SHP77 (cell line): ENCODE data around the gene PTP4A1.
"Not testable (repeated sequence)": the region's sequence is repeated elsewhere in the genome, so short reads cannot be mapped to it uniquely, and the experiment has no call there.

ENCODE experiments used
- DNase-seq, 2 experiments: peaks; one replicate each; lab custom pipeline; 2025; lab: John Stamatoyannopoulos, UW

The PTP4A1 gene

DNA sequence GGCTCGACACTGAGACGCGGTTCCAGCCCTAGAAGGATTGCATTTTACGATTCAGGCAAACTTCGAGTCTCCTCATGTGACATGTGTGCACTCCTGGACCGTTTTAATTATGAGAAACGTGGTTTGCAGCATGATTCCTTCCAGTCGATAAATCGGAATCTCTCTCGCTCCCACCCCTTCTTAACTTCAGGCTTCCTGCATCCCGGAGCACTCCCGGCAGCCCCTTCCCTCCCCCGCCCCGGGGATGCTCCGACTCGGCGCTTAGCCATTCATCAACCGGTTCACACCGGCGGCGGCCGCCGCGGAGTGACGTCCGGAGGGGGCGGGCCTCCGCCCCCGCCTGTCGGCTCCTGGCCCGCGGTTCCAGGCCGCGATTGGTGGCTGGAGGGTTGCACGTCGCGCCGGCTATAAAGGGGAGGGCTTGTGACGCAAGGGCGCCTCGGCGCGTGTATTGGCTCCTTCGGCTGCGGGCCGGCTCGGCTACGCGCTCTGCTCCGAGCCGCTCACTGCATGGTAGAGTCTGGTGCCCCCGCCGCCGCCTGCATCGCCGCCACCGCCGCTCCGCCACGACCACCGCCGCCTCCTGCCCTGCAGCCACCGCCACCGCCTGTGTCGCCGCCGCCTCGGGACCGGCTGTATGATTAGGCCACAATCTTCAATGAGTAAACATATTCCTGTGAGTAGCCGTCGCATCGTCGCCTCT lies at the start of gene PTP4A1, which contains the start of gene LOC128125822:
Gene PTP4A1, plus strand, starts transcription at position 437 of the 703 bp plus-strand sequence. CDS start 4,401 bp downstream, outside the sequence.
Gene LOC128125822, plus strand, starts transcription at position 437 of the 703 bp plus-strand sequence.
- peak; percentile 87 to 96 for DNase-seq

DNA sequence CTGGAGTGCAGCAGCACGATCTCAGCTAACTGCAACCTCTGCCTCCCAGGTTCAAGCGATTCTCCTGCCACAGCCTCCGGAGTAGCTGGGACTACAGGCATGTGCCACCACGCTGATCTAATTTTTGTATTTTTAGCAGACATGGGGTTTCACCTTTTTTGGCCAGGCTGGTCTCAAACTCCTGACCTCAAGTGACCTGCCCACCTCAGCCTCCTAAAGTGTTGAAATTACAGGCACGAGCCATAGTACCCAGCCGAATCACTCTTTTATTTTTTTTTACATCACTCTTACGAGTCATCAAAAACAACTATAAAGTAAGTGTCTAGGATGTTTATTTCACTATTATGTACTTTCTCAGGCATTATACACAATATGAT lies 49.4 kb upstream of the PTP4A1 start:
- not testable (repeated sequence) for DNase-seq

DNA sequence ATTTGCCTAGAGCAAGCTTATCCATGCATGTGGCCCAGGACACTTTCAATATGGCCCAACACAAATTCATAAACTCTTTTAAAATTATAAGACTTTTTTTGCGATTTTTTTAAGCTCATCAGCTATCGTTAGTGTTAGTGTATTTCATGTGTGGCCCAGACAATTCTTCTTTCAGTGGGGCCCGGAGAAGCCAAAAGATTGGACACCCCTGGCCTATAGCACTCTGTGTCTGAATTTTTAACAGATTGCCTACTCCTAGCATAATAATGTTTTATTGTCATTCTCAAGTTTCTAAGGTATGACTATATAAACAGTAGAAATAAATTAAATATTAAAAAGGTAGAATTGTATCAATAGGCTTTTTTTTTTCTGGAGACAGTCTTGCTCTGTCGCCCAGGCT lies 48.6 kb upstream of the PTP4A1 start:
- no peak for DNase-seq

DNA sequence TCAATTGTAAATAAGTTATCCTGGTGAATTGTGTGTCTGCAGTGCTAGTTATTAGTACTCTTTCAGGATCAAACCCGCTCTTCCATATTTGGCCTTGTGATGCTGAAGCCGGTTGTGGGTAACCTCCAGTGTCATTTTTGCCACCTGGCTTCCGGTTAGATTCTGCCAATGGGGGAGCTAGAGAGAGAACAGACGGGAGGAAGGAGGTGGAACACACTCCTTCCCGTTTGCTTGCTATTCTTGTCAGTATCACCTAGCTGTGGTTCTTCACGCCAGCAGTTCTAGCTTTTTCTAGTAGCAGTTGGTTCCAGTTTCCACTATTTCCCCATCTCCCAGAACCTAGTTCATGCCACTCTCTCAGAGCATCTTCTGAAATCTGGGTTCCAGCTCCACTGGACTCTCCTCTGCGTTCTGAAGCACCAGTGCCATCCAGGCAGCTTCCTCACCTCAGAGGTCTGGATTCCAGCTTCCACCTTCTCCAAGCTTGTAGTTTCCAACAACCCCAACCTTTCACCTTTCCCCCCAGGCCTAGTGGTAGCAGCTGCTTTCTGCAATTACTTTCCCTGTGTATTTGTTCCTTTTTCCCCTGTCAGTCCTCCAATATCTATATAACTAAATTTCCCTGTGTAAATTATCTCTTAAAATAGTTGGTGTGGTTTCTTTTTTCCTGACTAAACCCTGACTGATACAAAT lies 46.9 kb upstream of the PTP4A1 start:
- no peak for DNase-seq

DNA sequence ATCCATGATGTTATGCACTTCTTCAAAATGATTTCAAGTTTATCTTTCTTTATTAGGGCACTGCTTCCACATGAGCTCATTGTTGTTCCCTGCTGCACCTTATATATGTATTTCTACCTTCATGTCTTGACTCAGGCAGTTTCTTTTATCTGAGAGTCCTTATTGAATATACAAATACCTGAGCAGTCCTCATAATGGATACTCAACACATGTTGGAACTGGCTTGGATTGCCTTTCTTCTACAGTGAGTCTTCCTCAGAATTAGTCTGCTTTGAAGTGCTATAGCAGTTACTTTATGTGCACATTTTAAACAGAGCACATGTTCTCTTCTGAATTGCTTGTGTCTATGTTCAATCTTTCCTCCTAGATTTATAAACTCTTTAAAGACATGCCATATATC lies 45.3 kb upstream of the PTP4A1 start:
- no peak for DNase-seq

DNA sequence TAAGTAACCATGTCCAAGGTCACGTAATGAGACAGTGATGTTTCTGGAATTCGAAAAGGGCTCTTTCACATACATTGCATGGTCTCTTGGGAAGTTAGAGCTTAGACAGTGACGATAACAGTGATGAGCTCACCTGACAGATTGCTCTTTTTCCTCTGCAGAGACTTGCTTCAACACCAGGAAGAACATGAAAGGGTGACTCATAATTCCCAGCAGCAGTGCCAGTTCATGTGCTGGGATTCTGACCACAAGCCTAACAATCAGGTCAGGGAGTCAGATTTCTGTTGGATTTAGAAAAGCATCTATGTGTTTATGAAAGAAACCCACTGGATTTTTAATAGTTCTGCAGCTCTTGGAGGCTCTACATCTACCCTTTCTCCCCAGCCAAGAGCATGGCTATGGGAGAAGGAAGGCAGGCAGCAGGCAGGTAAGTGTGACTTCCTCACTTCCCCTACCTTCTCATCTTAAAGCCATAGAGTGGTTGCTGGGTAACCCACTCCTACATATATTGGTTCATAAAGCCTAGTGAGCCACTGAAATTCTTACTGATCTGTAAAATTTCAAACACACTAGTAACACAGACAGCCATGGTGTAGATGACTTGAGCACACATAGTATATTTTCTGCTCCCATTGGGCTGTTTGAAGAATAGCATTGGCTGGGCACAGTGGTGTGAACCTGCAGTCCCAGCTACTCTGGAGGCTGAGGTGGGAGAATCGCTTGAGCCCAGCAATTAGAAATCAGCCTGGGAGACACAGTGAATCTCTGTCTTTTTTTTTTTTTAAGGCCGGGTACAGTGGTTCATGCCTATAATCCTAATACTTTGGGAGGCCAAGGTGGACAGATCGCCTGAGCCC lies 44.4 kb upstream of the PTP4A1 start:
- DNase-seq = peak in 1 of 2 experiments; percentile 10

DNA sequence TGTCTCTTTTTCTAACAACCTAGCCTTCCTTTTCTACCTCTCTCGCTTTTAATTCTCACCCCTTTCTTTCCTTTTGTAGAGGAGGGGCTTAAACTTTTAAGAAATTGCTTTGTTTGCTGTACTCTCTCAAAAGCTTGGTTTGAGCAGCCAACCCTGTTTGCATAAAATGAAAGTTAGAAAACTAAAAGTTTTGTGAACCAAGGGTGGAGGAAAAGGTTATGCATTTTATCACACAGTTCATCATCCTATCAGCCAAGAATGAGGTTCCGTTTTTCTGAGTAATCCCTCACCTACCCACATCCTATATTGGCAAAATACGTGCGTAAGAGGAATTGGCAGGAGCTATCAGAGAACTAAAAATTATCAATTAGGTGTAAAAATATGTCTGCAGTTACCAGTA lies 42.8 kb upstream of the PTP4A1 start:
- DNase-seq = no peak

DNA sequence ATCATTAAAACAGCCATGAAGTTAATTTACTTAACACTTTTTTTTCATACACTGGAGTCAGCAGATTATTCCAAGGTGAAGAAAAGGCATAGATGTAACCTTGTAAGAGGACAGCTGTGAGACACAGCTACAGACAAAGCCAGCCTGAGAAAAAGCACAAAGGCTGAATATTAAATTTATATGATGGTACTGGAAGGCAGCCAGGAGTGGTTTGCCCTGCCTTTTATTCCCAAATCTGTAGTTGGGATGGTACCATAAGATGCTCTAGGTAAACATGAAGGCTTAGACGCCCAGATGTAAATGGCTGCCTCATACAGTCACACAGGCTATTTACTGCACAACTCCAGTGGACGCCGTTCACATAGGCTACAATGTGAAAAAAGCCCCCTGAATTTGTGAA lies 42.1 kb upstream of the PTP4A1 start:
- DNase-seq = no peak

DNA sequence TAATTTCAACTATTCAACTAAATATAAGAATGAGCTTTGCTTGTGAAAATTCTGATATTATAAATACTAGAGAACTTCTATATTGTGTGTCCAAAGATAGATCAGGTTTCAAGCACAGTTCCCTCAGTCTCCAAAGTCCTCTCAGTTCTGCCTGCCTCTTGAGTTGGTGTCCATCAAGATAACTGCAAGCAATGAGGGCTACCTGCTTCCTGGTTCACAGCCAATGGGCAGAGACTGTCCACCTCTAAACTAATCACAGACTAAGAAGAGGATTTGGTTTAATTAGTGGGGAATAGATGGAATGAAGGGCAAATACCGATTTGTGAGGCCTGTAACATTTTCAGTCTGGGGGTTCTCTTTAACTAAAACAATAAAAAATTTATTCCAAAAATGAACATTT lies 41.3 kb upstream of the PTP4A1 start:
- no peak for DNase-seq

DNA sequence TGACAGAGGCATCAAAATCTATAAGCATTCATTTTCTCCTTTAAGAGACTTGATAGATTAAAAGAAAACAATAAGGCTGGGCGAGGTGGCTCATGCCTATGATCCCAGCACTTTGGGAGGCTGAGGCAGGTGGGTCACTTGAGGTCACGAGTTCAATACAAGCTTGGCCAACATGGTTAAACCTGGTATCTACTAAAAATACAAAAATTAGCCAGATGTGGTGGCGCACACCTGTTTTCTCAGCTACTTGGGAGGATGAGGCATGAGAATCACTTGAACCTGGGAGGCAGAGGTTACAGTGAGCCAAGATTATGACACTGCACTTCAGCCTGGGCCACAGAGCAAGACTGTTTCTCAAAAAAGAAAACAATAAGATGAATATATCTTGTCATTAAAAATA lies 39.3 kb upstream of the PTP4A1 start:
- no peak for DNase-seq

DNA sequence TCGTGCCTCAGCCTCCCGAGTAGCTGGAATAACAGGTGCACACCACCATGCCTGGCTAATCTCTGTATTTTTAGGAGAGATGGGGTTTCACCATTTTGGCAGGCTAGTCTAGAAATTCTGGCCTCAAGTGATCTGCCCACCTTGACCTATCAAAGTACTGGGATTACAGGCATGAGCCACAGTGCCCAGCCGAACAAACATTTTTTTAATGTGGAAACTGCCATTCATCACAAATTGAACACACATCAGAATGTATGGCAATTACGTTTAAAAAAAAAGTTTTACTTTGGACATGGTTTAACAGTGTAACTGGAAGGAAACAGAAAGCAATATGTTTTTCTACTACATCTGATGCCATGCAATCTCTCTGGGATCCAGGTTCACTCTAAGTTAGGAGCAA lies 38.3 kb upstream of the PTP4A1 start:
- DNase-seq = no peak

DNA sequence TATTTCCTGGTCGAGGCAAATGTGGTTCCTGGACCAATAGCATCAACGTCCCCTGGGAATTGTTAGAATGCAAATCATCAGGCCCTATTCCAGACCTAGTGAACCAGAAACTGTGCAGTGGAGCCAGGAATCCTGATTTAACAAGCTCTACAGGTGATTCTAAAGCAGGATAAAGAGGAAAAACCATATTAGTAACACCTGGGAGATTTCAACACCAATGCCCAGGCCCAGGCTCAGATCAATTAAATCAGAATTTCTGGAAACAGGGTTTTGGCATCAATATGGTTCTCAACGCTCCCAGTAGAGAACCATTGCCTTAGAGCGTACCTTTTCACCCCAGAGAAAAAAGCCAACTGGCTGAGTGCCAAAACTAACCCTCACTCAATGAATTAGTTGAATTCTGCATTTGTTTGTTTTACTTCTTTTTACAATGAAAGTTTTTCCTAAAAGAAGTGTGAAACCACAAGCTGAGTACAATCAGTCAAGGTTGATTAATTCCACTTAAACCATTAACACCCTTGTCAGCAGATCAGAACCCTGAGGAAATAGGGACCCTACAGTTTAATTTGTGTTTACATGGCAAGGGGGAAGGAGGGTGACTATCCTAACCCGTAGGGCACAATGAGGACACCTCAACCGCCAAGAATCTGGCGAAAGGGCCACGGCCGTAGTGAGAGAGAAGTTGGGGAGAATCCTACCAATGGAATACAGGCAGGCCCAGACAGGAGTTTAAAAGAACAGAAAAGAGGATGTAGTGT lies 34.9 kb upstream of the PTP4A1 start:
- no peak for DNase-seq

DNA sequence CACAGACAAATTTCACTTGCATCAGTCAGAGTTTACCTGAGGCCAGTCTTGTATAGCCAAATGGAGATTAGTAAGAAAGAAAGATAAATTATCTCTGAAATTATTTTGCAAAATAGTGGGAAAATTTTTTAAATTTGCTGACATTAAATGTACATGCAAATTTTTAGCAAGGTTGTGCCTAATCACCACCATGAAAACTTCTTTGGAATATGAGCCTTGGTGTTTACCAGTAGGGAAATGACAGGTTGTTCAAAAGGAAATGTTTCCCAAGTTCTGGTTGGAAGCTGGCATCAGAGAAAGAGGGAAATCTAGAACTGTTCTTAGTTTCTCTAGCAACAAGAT lies 34.4 kb upstream of the PTP4A1 start:
- no peak for DNase-seq

DNA sequence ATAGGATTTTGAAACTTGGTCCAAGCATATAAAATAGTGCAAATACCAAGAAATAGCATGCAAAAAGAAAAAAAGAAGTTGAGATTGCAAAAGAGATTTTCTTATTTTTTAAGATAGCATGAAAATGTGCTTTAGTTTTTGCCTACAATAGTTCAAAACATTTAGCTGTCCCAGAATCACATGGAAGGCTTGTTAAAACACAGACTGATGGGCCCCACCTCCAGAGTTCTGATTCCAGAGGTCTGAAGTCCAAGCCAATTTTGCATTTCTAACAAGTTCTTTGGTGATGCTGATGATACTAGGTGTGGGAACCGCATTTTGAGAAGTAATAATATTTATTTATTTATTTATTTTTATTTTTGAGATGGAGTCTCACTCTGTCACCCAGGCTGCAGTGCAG lies 33.7 kb upstream of the PTP4A1 start:
- no peak for DNase-seq

DNA sequence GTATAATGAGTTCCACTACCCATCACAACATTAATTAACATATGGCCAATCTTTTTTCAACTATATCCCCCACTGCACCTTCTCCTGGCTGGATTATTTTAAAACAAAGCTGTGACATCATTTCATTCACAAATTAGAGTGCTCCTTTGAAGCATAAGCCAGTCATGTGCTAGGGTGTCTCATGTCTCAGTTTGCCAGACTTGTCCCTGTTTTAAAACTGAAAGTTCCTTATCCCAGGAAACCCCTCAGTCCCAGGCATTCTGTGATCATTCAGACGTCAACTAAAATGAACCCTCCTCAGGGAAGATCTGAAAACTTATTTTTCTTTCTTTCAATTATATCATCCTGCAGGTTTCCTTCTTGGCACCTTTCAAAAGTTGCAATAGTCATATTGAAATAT lies 29.3 kb upstream of the PTP4A1 start:
- no peak for DNase-seq

DNA sequence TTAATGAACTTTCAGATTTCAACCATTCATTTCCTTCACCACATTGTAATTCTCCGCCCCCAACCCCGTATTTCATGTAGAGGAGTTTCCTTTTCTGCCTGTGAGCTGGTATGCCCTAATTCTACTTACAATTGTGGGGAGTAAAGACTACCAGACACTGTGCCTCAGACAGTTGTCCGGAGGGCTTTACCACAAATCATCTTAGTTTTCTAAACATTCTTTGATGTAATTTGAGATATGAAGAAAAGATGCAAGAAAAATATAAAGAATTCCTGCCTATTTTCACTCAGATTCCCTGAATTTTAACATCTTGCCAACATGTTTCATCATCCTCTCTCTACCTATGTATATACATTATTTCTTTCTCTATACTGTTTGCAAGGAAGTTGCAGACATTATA lies 28.3 kb upstream of the PTP4A1 start:
- DNase-seq = no peak

DNA sequence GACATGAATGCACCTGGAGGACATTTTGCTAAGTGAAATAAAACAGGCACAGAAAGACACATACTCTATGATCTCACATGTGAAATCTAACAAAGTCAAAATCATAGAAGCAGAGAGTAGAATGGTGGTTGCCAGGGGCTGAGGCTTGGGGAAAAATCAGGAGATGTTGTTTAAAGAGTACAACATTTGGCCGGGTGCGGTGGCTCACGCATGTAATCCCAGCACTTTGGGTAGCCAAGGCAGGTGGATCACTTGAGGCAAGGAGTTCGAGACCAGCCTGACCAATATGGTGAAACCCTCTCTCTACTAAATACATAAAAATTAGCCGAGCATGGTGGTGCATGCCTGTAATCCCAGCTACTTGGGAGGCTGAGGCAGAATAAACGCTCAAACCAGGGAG lies 26.0 kb upstream of the PTP4A1 start:
- DNase-seq = no peak

DNA sequence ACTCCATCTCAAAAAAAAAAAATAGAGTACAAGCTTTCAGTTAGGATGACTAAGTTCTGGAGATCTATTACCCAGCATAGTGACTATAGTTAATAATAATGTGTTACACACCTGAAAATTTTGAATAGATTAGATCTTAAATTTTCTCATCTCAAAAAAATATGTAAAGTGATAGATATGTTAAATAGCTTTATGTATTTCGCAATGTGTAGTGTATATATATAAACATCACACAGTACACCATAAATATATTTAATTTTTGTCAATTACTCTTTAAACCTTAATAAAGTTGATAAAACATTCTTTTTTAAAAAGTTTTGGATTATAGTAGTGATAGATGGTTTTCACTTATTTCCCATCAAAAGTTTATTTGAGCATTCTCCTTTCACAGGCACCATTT lies 25.6 kb upstream of the PTP4A1 start:
- DNase-seq = no peak

DNA sequence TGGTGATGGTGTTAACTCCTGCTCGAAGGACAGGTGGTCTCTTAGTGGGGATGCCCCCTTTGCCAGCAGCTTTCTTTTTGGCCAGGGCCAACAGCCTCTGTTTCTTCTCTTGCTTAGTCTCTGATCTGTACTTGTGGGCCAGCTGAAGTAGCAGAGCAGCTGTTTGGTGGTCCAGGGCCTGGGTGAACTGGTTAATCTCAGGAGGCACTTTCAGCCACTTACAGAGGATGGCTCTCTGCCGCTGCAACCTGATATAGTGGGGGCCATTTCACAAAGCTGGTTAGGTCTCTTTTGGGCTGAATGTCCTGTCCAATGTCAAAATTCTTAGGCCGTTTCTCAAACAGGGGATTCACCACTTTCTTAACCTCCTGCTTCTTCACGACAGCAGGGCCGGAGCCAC lies 23.2 kb upstream of the PTP4A1 start:
- DNase-seq = no peak

DNA sequence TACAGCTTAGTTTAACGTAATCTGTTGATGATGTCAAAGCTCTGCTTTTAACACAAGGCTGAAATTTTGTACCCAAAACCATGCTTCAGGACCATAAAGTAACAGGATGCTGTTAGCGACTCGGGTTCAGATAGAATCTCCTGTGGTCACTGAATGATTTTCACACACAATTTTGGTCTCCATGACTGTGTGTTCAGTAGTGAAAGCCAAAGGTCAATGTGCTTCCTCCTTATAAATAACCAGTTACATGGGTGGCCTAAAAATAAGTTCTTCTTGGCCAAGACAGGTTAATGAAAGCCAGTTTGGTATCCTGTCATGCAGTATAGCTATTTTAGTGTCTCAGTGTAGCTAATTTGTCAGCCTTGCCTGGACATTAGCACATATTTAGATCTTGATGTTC lies 19.1 kb upstream of the PTP4A1 start:
- DNase-seq = no peak

DNA sequence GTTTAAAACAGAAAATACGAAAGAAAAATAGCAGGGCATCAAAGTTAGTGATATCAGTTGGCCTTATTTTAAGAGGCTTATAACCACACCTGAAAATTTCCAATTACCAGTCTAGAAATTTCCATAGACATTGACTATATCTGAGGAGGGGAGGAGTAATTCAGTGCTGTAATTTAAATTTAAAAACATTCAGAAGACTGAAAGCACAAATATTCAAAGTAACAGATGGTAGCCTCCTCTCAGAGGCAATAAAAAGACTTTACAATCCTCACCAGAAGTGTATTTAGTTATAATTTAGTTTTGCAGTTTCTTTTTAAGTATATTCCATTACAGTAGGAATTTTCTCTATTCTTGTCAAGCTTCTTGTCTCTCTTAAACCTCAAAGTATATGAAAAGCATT lies 18.4 kb upstream of the PTP4A1 start:
- DNase-seq = no peak

DNA sequence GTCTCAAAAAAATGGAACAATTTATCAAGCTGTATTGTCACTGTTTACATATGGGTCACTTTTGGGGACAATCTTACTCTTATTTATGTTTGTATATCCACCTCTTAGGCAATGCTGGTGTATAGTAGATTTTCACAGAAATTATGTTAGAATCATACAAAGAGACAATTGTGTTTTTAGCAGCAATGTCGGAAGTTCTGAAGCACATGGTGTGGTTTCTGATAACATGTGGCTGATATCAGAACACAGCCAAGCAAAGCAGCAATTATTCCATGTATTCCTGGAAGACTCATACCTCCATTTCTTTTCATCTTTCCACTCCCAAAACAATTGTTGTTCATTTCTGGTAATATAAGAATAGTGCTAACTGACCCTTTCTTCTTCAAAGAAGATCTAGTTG lies 17.5 kb upstream of the PTP4A1 start:
- DNase-seq = no peak
